K562 (cell line): ENCODE data around the gene COX6A2. TPM values are rescaled to one million over a fixed set of nuclear protein-coding genes. Genes with fewer than 3 reads are reported as not detected.
A peak's percentile ranks its signal among the peaks of the same experiment; 100 is the strongest.

Experiments used
- ARID1B ChIP-seq: fragments of 450-650 bp; IDR thresholded peaks from 2 replicates; pipeline ENCODE4 v1.6.1; 2016; ENCODE audit warnings: antibody characterized with exemption, mild to moderate bottlenecking, inconsistent platforms
- ARNT ChIP-seq, 2 experiments: fragments of 450-650 bp; IDR thresholded peaks; 2 replicates each; pipeline ENCODE4 v1.6.1; 2016; ENCODE audit warnings: mild to moderate bottlenecking in 1 of 2
- BHLHE40 ChIP-seq: IDR thresholded peaks from 2 replicates; pipeline ENCODE4 v1.6.1; 2011; ENCODE audit warnings: low read length, improper control_type of control experiment
- CBFA2T3 ChIP-seq: fragments of 450-650 bp; IDR thresholded peaks from 2 replicates; pipeline ENCODE4 v1.6.1; 2017
- CXXC5 ChIP-seq: fragments of 250-450 bp; sonication (Bioruptor Pico); IDR thresholded peaks from 2 replicates; pipeline ENCODE4 v1.8.0; 2022; ENCODE audit warnings: inconsistent platforms, mild to moderate bottlenecking, moderate library complexity
- ELF1 ChIP-seq: fragments of 200-800 bp; sonication (Bioruptor generic); IDR thresholded peaks from 2 replicates; pipeline ENCODE4 v1.6.1; 2016; ENCODE audit warnings: missing genetic modification characterization, missing compliant biosample characterization
- EP300 ChIP-seq: IDR thresholded peaks from 2 replicates; pipeline ENCODE4 v1.6.1; 2012; ENCODE audit warnings: low read length, improper control_type of control experiment
- FOXM1 ChIP-seq, 2 experiments: fragments of 450-650 bp in 1 of 2; sonication (generic) in 1 of 2; formaldehyde crosslinking in 1 of 2; IDR thresholded peaks; 2 replicates each; pipeline versions ENCODE4 v1.6.1 to v1.9.0; 2017 to 2022; ENCODE audit warnings: low read depth in 2 of 2, mild to moderate bottlenecking in 2 of 2, missing genetic modification reagents in 1 of 2, moderate library complexity in 1 of 2
- FOXP1 ChIP-seq: sonication (generic); formaldehyde crosslinking; IDR thresholded peaks from 2 replicates; pipeline ENCODE4 v1.8.0; 2022; ENCODE audit warnings: mild to moderate bottlenecking, missing genetic modification reagents
- GATAD2A ChIP-seq: fragments of 450-650 bp; IDR thresholded peaks from 2 replicates; pipeline ENCODE4 v1.6.1; 2017
- L3MBTL2 ChIP-seq: fragments of 450-650 bp; IDR thresholded peaks from 2 replicates; pipeline ENCODE4 v1.6.1; 2016; ENCODE audit warnings: mild to moderate bottlenecking, moderate library complexity
- MCM2 ChIP-seq: fragments of 450-650 bp; IDR thresholded peaks from 2 replicates; pipeline ENCODE4 v1.6.1; 2017; ENCODE audit warnings: low read depth, mild to moderate bottlenecking
- NRF1 ChIP-seq, 2 experiments: fragments of 450-650 bp; IDR thresholded peaks in 1 of 2; conservative IDR thresholded peaks in 1 of 2; 2 replicates each; pipeline ENCODE4 v1.6.1; 2014; ENCODE audit warnings: mild to moderate bottlenecking in 2 of 2
- RFX5 ChIP-seq: IDR thresholded peaks from 2 replicates; pipeline ENCODE4 v1.6.1; 2011; ENCODE audit warnings: low read depth, mild to moderate bottlenecking, improper control_type of control experiment, low read length
- XRCC3 ChIP-seq: fragments of 450-650 bp; IDR thresholded peaks from 2 replicates; pipeline ENCODE4 v1.6.1; 2017; ENCODE audit warnings: mild to moderate bottlenecking, moderate library complexity
- ZNF121 ChIP-seq: sonication (generic); formaldehyde crosslinking; conservative IDR thresholded peaks from 2 replicates; pipeline ENCODE4 v1.8.0; 2022; ENCODE audit warnings: missing genetic modification reagents
- polyA plus RNA-seq, 8 experiments: library from polyadenylated mRNA; depleted of rRNA in 4 of 8; stranded (reverse) in 5 of 8; unstranded in 3 of 8; fragments of >200 nt; fragmentation: Nextera tagmentation in 2 of 8; fragmentation: Illumina TruSeq in 1 of 8; extraction: Ambion mirVana in 2 of 8; extraction: Trizol in 1 of 8; gene quantifications; 2 replicates each; pipeline versions ENCODE4 v1.2.1 to v1.2.3, GENCODE V29; 2011 to 2014; ENCODE audit warnings: inconsistent platforms in 1 of 8, missing spikeins in 1 of 8
- total RNA-seq, 7 experiments: library from RNA; depleted of rRNA in 6 of 7; stranded (reverse); fragments of >200 nt in 6 of 7; fragmentation: Illumina TruSeq in 2 of 7; extraction: Trizol in 2 of 7; gene quantifications; 2 replicates each; pipeline versions ENCODE4 v1.2.1 to v1.2.3, GENCODE V29; 2011 to 2021; ENCODE audit warnings: low replicate concordance in 1 of 7
- TF ChIP-seq, protein P1 (sequence below): fragments of 250-450 bp; sonication (Bioruptor Pico); IDR thresholded peaks from 2 replicates; pipeline ENCODE4 v1.4.0; 2020; ENCODE audit warnings: mild to moderate bottlenecking, moderate library complexity
- TF ChIP-seq, protein P2 (sequence below): fragments of 200-800 bp; sonication (Bioruptor generic); IDR thresholded peaks from 2 replicates; pipeline ENCODE4 v1.6.1; 2017; ENCODE audit warnings: missing genetic modification characterization, missing compliant biosample characterization
- TF ChIP-seq, protein P3 (sequence below), 2 experiments: IDR thresholded peaks; 2 replicates each; pipeline ENCODE4 v1.6.1; 2011; ENCODE audit warnings: borderline replicate concordance in 1 of 2, control low read depth in 1 of 2, low read depth in 1 of 2, low read length in 1 of 2, mild to moderate bottlenecking in 1 of 2, mixed read lengths in 1 of 2, moderate library complexity in 1 of 2; ENCODE audit not compliant: insufficient read depth in 1 of 2, insufficient read length in 1 of 2, poor library complexity in 1 of 2, severe bottlenecking in 1 of 2; ENCODE audit errors: extremely low read depth in 1 of 2
- TF ChIP-seq, protein P4 (sequence below), 3 experiments: IDR thresholded peaks in 2 of 3; conservative IDR thresholded peaks in 1 of 3; 2 replicates each; pipeline ENCODE4 v1.5.1; 2011 to 2012; ENCODE audit warnings: low read length in 3 of 3, mild to moderate bottlenecking in 3 of 3, control low read depth in 2 of 3, improper control_type of control experiment in 1 of 3, inconsistent platforms in 1 of 3, low read depth in 1 of 3, mixed read lengths in 1 of 3, moderate library complexity in 1 of 3; ENCODE audit not compliant: insufficient read depth in 2 of 3

COX6A2 gene
- total and polyA plus RNA-seq, 9 of the 15 experiments (the other 6 are each of a cell fraction or from before 2014, with no cell fraction given) = not detected

DNA sequence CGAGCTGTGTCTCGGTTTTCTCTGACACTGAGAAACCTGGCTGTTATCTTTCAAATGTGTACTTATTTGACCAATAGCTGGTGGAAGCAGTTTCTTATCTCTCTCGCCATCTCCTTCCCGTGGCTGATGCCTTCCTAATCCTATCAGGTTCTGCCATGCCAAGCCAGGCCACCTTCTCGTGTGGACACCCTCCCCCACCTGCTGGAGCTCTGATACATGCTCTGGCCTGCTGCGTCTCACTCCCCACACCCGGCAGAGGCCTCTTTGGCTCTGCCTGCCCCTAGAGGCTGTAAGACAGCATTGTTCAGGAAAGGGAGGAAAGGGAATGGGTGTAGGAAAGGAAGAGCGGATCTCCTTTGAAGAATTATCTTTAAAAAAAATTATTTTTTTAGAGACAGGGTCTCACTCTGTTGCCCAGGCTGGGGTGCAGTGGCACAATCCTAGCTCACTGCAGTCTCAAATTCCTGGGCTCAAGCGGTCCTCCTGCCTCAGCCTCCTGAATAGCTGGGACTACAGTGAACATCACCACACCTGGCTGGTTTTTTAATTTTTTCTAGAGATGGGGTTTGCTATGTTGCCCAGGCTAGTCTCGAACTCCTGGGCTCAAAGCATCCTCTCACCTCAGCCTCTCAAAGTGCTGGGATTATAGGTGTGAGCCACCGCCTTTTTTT is 23.7 kb upstream of the COX6A2 start (continued):
- TF ChIP-seq, protein P1, sequence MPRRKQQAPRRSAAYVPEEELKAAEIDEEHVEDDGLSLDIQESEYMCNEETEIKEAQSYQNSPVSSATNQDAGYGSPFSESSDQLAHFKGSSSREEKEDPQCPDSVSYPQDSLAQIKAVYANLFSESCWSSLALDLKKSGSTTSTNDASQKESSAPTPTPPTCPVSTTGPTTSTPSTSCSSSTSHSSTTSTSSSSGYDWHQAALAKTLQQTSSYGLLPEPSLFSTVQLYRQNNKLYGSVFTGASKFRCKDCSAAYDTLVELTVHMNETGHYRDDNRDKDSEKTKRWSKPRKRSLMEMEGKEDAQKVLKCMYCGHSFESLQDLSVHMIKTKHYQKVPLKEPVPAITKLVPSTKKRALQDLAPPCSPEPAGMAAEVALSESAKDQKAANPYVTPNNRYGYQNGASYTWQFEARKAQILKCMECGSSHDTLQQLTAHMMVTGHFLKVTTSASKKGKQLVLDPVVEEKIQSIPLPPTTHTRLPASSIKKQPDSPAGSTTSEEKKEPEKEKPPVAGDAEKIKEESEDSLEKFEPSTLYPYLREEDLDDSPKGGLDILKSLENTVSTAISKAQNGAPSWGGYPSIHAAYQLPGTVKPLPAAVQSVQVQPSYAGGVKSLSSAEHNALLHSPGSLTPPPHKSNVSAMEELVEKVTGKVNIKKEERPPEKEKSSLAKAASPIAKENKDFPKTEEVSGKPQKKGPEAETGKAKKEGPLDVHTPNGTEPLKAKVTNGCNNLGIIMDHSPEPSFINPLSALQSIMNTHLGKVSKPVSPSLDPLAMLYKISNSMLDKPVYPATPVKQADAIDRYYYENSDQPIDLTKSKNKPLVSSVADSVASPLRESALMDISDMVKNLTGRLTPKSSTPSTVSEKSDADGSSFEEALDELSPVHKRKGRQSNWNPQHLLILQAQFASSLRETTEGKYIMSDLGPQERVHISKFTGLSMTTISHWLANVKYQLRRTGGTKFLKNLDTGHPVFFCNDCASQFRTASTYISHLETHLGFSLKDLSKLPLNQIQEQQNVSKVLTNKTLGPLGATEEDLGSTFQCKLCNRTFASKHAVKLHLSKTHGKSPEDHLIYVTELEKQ (CRISPR knock-in tag) = no peak
- TF ChIP-seq ARID1B (peak; percentile 56), MCM2 (no peak), FOXM1 (IDR thresholded peaks at IDR 0.05; ENCODE audit: low read depth) (peak; percentile 68), FOXM1 (CRISPR knock-in tag; IDR thresholded peaks at IDR 0.05; ENCODE audit: low read depth) (no peak), ZNF121 (CRISPR knock-in tag) (peak; percentile 86), RFX5 (no peak), EP300 (peak; percentile 24; the same call in 1 of the 2 replicates), NRF1 (conservative IDR thresholded peaks at IDR 0.05 in 1 of 2, IDR thresholded peaks at IDR 0.05 in 1 of 2) (peak; percentile 49 to 58; a peak in 3 of 4 replicates), ELF1 (tag) (0 out of 2 replicates have a peak, but pooled peaks have one; percentile 22), CBFA2T3 (peak; percentile 56), CXXC5 (CRISPR knock-in tag) (peak; percentile 43; the same call in 1 of the 2 replicates), L3MBTL2 (peak; percentile 37), GATAD2A (0 out of 2 replicates have a peak, but pooled peaks have one; percentile 34), ARNT (IDR thresholded peaks at IDR 0.05) (peak in 1 of 2 experiments; percentile 42; a peak in 1 of 4 replicates), BHLHE40 (peak; percentile 54), XRCC3 (no peak), FOXP1 (CRISPR knock-in tag) (no peak)
- TF ChIP-seq, protein P2, sequence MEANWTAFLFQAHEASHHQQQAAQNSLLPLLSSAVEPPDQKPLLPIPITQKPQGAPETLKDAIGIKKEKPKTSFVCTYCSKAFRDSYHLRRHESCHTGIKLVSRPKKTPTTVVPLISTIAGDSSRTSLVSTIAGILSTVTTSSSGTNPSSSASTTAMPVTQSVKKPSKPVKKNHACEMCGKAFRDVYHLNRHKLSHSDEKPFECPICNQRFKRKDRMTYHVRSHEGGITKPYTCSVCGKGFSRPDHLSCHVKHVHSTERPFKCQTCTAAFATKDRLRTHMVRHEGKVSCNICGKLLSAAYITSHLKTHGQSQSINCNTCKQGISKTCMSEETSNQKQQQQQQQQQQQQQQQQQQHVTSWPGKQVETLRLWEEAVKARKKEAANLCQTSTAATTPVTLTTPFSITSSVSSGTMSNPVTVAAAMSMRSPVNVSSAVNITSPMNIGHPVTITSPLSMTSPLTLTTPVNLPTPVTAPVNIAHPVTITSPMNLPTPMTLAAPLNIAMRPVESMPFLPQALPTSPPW (CRISPR knock-in tag) = peak; percentile 55
- TF ChIP-seq, protein P3, sequence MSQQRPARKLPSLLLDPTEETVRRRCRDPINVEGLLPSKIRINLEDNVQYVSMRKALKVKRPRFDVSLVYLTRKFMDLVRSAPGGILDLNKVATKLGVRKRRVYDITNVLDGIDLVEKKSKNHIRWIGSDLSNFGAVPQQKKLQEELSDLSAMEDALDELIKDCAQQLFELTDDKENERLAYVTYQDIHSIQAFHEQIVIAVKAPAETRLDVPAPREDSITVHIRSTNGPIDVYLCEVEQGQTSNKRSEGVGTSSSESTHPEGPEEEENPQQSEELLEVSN (IDR thresholded peaks at IDR 0.05; ENCODE audit: borderline replicate concordance in 1 of 2, extremely low read depth in 1 of 2, insufficient read depth in 1 of 2, insufficient read length in 1 of 2, low read depth in 1 of 2, low read length in 1 of 2, poor library complexity in 1 of 2, severe bottlenecking in 1 of 2) = peak in 1 of 2 experiments; percentile 42
- TF ChIP-seq, protein P4, sequence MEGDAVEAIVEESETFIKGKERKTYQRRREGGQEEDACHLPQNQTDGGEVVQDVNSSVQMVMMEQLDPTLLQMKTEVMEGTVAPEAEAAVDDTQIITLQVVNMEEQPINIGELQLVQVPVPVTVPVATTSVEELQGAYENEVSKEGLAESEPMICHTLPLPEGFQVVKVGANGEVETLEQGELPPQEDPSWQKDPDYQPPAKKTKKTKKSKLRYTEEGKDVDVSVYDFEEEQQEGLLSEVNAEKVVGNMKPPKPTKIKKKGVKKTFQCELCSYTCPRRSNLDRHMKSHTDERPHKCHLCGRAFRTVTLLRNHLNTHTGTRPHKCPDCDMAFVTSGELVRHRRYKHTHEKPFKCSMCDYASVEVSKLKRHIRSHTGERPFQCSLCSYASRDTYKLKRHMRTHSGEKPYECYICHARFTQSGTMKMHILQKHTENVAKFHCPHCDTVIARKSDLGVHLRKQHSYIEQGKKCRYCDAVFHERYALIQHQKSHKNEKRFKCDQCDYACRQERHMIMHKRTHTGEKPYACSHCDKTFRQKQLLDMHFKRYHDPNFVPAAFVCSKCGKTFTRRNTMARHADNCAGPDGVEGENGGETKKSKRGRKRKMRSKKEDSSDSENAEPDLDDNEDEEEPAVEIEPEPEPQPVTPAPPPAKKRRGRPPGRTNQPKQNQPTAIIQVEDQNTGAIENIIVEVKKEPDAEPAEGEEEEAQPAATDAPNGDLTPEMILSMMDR (IDR thresholded peaks at IDR 0.05 in 2 of 3, conservative IDR thresholded peaks at IDR 0.05 in 1 of 3; ENCODE audit: insufficient read depth in 2 of 3, low read depth in 1 of 3, low read length in 3 of 3) = peak; percentile 80 to 92 (median 83)
